Measurements from ENCODE around the gene NUDT1. TPM values are rescaled to one million over a fixed set of nuclear protein-coding genes. Genes with fewer than 3 reads are reported as not detected.

Gene NUDT1
- total RNA-seq, 1 experiment from 2014 or later, result 84.7 TPM

DNA sequence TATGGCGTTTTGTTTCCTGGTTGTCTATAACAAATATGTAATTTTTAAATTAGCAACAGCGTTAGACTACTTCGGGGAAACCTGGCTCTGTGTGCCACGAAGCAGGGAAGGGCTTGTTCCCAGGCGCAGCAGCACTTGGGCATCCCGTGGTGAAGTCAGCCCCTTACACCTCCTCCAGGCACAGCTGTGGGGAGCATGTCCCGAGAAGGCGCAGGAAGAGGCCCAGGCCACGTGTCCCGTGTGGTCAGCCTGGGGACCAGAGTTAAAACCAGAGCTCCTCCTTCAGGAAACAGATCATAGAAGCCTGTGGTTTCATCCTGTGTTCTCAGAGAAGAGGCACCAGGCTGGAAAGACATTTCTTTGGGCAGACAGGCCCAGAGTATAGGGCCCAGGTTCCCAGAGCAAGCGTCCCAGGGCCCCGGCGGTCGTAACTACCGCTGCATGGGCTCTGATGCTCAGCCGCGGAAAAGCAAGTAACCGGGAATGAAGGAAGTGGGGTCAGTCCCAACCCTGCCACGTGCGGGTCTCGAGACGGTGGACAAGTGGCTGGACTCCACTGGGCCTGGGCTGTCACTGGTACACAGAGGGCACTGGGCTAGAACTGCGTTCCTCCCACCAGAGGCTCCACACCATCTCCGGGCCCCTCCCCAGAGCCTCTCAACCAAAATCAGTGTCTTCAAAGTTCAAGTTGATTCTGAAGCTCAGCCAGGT lies 7.1 kb downstream of the NUDT1 start:
- Mint-ChIP-seq H3K36me3 (ENCODE audit: insufficient read depth in 1 of 3, low read depth in 3 of 3) (peaks cover 12 to 41% (median 36%) of the 10 kb centered on the region in 3 experiments), H3K9me3 (no peaks in the 10 kb centered on the region), H3K4me1 (peaks cover 3 to 8% of the 10 kb centered on the region in 2 experiments), H3K27ac (peak overlapping the region in 2 of 3 experiments; percentile 7 to 90; a peak in 4 of 7 replicates), H3K27me3 (ENCODE audit: low read depth) (no peaks in the 10 kb centered on the region; the same call in 1 of the 2 replicates), H3K4me3 (no peak overlapping the region)
- TF ChIP-seq, protein P1, sequence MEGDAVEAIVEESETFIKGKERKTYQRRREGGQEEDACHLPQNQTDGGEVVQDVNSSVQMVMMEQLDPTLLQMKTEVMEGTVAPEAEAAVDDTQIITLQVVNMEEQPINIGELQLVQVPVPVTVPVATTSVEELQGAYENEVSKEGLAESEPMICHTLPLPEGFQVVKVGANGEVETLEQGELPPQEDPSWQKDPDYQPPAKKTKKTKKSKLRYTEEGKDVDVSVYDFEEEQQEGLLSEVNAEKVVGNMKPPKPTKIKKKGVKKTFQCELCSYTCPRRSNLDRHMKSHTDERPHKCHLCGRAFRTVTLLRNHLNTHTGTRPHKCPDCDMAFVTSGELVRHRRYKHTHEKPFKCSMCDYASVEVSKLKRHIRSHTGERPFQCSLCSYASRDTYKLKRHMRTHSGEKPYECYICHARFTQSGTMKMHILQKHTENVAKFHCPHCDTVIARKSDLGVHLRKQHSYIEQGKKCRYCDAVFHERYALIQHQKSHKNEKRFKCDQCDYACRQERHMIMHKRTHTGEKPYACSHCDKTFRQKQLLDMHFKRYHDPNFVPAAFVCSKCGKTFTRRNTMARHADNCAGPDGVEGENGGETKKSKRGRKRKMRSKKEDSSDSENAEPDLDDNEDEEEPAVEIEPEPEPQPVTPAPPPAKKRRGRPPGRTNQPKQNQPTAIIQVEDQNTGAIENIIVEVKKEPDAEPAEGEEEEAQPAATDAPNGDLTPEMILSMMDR (conservative IDR thresholded peaks at IDR 0.05), result no peak
- H3K23me2 ChIP-seq (ENCODE audit: insufficient read length, low read depth, low read length, poor library complexity, severe bottlenecking), result no peaks in the 10 kb centered on the region
- no peak overlapping the region for H3K27ac ChIP-seq (ENCODE audit: insufficient read length, low read depth, low read length)
- DNase-seq, result peak; percentile 54
- H3K14ac ChIP-seq (ENCODE audit: insufficient read depth, low read length), result no peak overlapping the region
- no peak overlapping the region for H4K91ac ChIP-seq (ENCODE audit: insufficient read length, low read depth, low read length)
- H3K23ac ChIP-seq (ENCODE audit: insufficient read length, low read depth, low read length), result no peak overlapping the region
- H3K79me1 ChIP-seq (ENCODE audit: insufficient read depth, low read depth, low read length, poor library complexity, severe bottlenecking), result no peaks in the 10 kb centered on the region
- no CpG with 5 or more reads among the region's 24 CpGs for WGBS (ENCODE audit: extremely low coverage, insufficient read length, low lambda C conversion rate)
- H3K18ac ChIP-seq (ENCODE audit: insufficient read length, low read depth, low read length), result no peak overlapping the region
- no peaks in the 10 kb centered on the region for H3K4me1 ChIP-seq (ENCODE audit: insufficient read depth, low read length)
- H3T11ph ChIP-seq (ENCODE audit: low read length), result no peak overlapping the region
- H2AFZ ChIP-seq (ENCODE audit: low read length), result no peak overlapping the region
- no peaks in the 10 kb centered on the region for H3K27me3 ChIP-seq (ENCODE audit: insufficient read depth, low read length)
- H2BK120ac ChIP-seq (ENCODE audit: low read depth, low read length, poor library complexity, severe bottlenecking), result no peak overlapping the region
- H2AK5ac ChIP-seq (ENCODE audit: insufficient read length, low read length), result no peak overlapping the region
- H2BK5ac ChIP-seq (ENCODE audit: insufficient read length, low read length), result no peak overlapping the region
- H4K20me1 ChIP-seq (ENCODE audit: control insufficient read depth, insufficient read depth, insufficient read length), result no peaks in the 10 kb centered on the region
- H3K4ac ChIP-seq (ENCODE audit: low read depth, low read length), result no peak overlapping the region
- no peak overlapping the region for H2BK20ac ChIP-seq (ENCODE audit: low read depth, low read length, poor library complexity, severe bottlenecking)
- H3K9ac ChIP-seq (ENCODE audit: extremely low read depth, insufficient read length, low read length), result no peak overlapping the region
- H3K9me3 ChIP-seq (ENCODE audit: control insufficient read depth, low read depth, low read length), result no peaks in the 10 kb centered on the region
- H2BK15ac ChIP-seq (ENCODE audit: low read depth, low read length), result no peak overlapping the region
- H2BK12ac ChIP-seq (ENCODE audit: insufficient read length, low read depth, low read length), result no peak overlapping the region
- H4K5ac ChIP-seq (ENCODE audit: insufficient read length, low read depth, low read length), result no peak overlapping the region
- no peak overlapping the region for H4K8ac ChIP-seq (replicated peaks; ENCODE audit: insufficient read length, low read depth, low read length)
- H3K79me2 ChIP-seq (ENCODE audit: insufficient read depth, low read length), result no peaks in the 10 kb centered on the region
- H3K4me2 ChIP-seq (ENCODE audit: insufficient read depth, insufficient read length, low read length), result no peak overlapping the region
- no peak overlapping the region for H3K56ac ChIP-seq (ENCODE audit: insufficient read length, low read depth, low read length)
